ENCODE data around the gene ARF3. TPM values are rescaled to one million over a fixed set of nuclear protein-coding genes. Genes with fewer than 3 reads are reported as not detected.
A peak's percentile ranks its signal among the peaks of the same experiment; 100 is the strongest.

Gene ARF3
- total RNA-seq, 1 donor from 2014 or later = 307 TPM

GRCh38 chr12:48961331-48961730, 4.0 kb upstream of the ARF3 start:
- peaks cover under 1% of the 10 kb centered on the region for H3K36me3 Mint-ChIP-seq (ENCODE audit: low read depth, unreplicated experiment)
- TF ChIP-seq CTCF (IDR thresholded peaks at IDR 0.05; ENCODE audit: unreplicated experiment) = no peak
- peaks cover 38% of the 10 kb centered on the region for H3K4me1 Mint-ChIP-seq (ENCODE audit: unreplicated experiment)
- peak overlapping the region; percentile 38 for H3K27ac Mint-ChIP-seq (ENCODE audit: unreplicated experiment)
- DNase-seq (ENCODE audit: low spot score) = no peak
- H3K4me3 Mint-ChIP-seq (ENCODE audit: unreplicated experiment) = no peak overlapping the region
- H3K9me3 Mint-ChIP-seq (ENCODE audit: unreplicated experiment) = no peaks in the 10 kb centered on the region
- H3K27me3 Mint-ChIP-seq (ENCODE audit: unreplicated experiment) = peaks cover 9% of the 10 kb centered on the region

GRCh38 chr12:48960834-48961233, 3.5 kb upstream of the ARF3 start:
- Mint-ChIP-seq H3K4me1 (ENCODE audit: unreplicated experiment) (peaks cover 43% of the 10 kb centered on the region), H3K4me3 (ENCODE audit: unreplicated experiment) (peak overlapping the region; percentile 8), H3K27me3 (ENCODE audit: unreplicated experiment) (peaks cover 14% of the 10 kb centered on the region), H3K9me3 (ENCODE audit: unreplicated experiment) (no peaks in the 10 kb centered on the region), H3K27ac (ENCODE audit: unreplicated experiment) (peak overlapping the region; percentile 38), H3K36me3 (ENCODE audit: low read depth, unreplicated experiment) (peaks cover 5% of the 10 kb centered on the region)
- no peak for DNase-seq (ENCODE audit: low spot score)
- TF ChIP-seq CTCF (IDR thresholded peaks at IDR 0.05; ENCODE audit: unreplicated experiment) = no peak

DNA sequence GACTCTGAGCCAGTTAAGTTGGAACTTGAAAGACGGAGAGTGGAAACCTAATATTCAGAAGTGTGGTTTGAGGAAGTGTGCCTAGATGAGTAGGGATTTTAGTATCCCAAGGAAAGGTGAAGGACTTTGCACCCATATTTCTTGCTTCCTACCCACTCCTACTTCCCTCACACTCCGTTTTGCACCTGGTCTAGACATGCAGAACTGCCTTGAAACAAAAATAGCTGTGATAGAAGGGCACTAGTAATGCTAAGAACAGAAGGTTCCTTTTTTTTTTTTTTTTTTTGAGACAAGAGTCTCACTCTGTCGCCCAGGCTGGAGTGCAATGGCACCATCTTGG, 732 bp upstream of the ARF3 start:
- Mint-ChIP-seq H3K27me3 (ENCODE audit: unreplicated experiment) (peaks cover 17% of the 10 kb centered on the region), H3K4me1 (ENCODE audit: unreplicated experiment) (peaks cover 52% of the 10 kb centered on the region), H3K36me3 (ENCODE audit: low read depth, unreplicated experiment) (peaks cover 22% of the 10 kb centered on the region), H3K4me3 (ENCODE audit: unreplicated experiment) (peak overlapping the region; percentile 98), H3K9me3 (ENCODE audit: unreplicated experiment) (no peaks in the 10 kb centered on the region), H3K27ac (ENCODE audit: unreplicated experiment) (peak overlapping the region; percentile 95)
- no peak for TF ChIP-seq CTCF (IDR thresholded peaks at IDR 0.05; ENCODE audit: unreplicated experiment)
- no peak for DNase-seq (ENCODE audit: low spot score)

DNA sequence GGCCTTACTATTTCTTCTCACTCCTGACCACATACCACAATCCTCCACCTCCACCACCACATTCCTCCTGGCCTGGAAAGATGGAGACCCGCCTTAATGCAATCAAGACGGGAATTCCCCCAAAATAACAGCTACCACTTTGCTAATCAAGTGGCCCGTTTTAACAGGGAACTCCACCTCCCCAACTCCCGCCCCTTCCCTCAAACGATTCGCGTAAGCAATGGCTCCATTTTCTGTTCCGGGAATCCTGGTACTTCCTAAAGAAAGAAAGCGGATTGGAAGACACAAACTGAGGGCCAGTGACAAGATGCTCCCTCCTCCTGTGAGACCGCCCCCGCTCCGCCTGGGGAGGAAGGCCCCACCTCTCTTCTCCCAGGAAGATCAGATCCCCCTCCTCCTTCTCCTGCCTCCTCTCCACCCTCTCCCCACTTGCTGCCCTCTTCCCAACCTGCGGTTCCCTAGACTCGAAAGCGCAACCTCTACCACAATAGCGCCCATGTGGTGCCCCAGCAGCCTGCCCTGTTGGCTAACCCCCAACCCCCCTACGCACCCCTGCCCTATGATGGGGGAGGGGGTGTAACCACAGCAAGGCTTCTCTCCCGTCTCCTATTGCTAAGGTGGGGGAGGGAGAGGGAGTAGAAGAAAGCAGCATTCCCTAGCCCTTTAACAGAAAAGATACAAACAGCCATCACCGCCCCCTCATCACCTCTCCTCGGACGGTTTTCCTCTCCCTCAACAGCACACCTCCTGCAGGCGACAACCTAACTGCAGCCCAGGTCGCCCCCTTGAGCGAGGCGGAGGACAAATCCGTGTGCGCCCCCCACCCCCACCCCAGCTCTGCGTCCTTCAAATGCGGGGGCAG, 777 bp downstream of the ARF3 start:
- Mint-ChIP-seq H3K36me3 (ENCODE audit: low read depth, unreplicated experiment) (peaks cover 22% of the 10 kb centered on the region), H3K4me1 (ENCODE audit: unreplicated experiment) (peaks cover 46% of the 10 kb centered on the region), H3K4me3 (ENCODE audit: unreplicated experiment) (peak overlapping the region; percentile 98), H3K27me3 (ENCODE audit: unreplicated experiment) (peaks cover 17% of the 10 kb centered on the region), H3K9me3 (ENCODE audit: unreplicated experiment) (no peaks in the 10 kb centered on the region), H3K27ac (ENCODE audit: unreplicated experiment) (peak overlapping the region; percentile 95)
- no peak for TF ChIP-seq CTCF (IDR thresholded peaks at IDR 0.05; ENCODE audit: unreplicated experiment)
- peak; percentile 77 for DNase-seq (ENCODE audit: low spot score)

- Mint-ChIP-seq H3K4me1 (ENCODE audit: unreplicated experiment) (peaks cover 36% of the 10 kb centered on the region), H3K27ac (ENCODE audit: unreplicated experiment) (peak overlapping the region; percentile 67), H3K9me3 (ENCODE audit: unreplicated experiment) (no peaks in the 10 kb centered on the region)
These were observed 2.3 kb downstream of the ARF3 start for GRCh38 chr12:48954841-48955501.

More at GRCh38 chr12:48954841-48955501, 2.3 kb downstream of the ARF3 start:
- DNase-seq (ENCODE audit: low spot score) = no peak
- Mint-ChIP-seq H3K27me3 (ENCODE audit: unreplicated experiment) (peaks cover 18% of the 10 kb centered on the region), H3K36me3 (ENCODE audit: low read depth, unreplicated experiment) (peaks cover 22% of the 10 kb centered on the region), H3K4me3 (ENCODE audit: unreplicated experiment) (peak overlapping the region; percentile 98)
- no peak for TF ChIP-seq CTCF (IDR thresholded peaks at IDR 0.05; ENCODE audit: unreplicated experiment)

Measured in endothelial cell (in vitro differentiated cells).